Midbrain (tissue), 1 donor: ENCODE results near the gene TCIRG1.

Experiments used
- DNase-seq: peaks from one replicate; lab custom pipeline; 2025; lab: John Stamatoyannopoulos, UW

The TCIRG1 gene

DNA sequence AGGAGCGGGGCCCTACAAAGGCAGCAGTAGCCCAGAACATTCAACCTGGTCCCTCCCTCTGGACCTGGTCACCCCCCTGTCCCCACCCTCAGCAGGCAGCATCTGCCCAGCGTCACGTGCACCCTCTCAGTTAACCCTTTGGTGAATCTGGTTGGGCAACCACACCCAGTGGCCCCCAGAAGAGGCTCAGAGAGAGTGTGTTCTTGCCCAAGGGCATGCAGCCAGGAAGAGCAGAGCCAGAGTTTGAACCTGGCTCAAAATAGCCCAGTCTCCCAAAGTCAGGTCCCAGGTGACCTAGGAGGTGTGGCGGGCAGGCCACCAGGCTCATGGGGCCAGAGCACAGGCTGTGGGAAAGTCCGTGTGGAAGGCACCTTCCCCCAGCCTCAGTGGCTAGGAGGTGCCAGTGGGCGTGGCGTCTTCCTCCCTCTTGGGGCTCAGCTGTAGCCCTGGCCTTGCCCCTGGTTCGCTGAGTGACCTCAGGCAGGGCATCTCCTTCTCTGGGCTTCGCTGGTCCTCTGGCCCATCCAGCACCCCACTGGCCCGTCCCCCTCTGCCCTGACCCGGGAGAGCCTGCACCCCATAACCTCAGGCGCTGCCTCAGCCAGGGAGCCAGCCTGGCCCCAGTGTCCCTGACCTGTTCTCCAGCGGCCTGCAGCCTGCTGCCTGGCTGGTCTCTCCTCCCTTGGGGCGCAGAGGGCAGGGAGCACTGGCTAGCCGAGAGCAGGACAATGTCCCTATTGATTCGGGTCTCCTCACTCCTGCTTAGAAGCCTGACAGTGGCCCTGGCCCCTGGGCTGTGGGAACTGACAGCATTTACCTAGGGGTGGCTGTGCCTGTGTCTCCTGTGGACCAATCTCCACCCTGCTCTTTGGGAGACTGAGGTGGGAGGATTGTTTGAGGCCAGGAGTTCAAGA lies 21.7 kb upstream of the TCIRG1 start:
- DNase-seq = no peak

- DNase-seq = no peak
These were observed 20.7 kb upstream of the TCIRG1 start for GRCh38 chr11:68017980-68018729.

DNA sequence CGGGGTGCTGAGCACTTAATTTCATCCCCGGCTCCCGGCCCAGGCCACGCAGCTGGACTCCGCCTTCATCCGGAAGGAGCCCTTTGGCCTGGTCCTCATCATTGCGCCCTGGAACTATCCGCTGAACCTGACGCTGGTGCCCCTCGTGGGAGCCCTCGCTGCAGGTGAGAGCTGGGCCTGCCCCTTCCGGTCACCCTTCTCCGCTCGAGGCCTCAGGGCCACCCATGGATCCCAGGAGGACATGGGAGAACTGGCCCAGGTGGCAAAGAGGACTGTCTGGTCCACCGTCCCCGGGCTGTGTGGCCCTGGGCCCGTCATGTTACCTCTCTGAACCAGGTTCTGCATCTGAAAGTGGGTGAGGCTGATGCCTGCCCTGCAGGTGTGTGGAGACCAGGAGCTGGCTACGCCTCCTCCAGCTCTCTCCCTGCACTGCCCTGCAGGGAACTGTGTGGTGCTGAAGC lies 20.1 kb upstream of the TCIRG1 start:
- DNase-seq = no peak

DNA sequence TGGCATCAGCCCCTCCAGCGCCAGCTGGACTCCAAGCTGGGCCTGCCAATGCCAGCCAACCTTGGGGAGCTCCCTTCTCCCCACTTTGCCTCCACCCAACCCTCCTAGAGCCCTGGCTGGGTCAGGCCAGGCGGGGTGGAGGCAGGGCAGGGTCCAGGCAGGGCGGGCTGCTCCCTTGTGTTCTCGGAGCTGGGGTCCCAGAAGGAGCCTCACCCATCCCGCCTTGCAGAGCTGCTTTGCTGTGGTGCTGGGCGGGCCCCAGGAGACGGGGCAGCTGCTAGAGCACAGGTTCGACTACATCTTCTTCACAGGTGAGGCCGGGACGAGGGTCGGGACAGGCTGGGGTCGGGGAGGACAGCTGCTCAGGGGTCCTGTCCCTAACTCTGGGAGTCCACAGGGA lies 19.3 kb upstream of the TCIRG1 start:
- DNase-seq = no peak

- no peak for DNase-seq
These were observed 18.2 kb upstream of the TCIRG1 start for GRCh38 chr11:68020575-68020974.

DNA sequence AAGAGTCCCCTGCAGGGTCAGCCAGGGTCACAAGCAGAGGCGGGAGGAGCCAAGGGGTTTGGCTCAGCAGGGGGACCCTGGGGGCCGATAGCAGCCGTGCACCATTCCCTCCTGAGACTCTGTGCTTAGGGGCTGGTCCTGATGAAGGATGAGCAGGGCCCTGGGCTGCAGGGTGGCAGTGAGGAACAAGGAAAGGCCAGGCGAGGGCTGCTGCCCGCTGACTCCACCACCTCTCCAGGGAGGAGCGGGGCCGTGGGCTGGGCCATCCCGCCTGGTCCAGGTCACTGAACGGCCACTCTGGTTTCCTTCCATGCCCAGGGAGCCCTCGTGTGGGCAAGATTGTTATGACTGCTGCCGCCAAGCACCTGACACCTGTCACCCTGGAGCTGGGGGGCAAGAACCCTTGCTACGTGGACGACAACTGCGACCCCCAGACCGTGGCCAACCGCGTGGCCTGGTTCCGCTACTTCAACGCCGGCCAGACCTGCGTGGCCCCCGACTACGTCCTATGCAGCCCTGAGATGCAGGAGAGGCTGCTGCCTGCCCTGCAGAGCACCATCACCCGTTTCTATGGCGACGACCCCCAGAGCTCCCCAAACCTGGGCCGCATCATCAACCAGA lies 17.5 kb upstream of the TCIRG1 start:
- no peak for DNase-seq

- DNase-seq = no peak
These were observed 16.3 kb upstream of the TCIRG1 start for GRCh38 chr11:68022531-68022930.

- no peak for DNase-seq
These were observed 14.3 kb upstream of the TCIRG1 start for GRCh38 chr11:68024508-68024907.

DNA sequence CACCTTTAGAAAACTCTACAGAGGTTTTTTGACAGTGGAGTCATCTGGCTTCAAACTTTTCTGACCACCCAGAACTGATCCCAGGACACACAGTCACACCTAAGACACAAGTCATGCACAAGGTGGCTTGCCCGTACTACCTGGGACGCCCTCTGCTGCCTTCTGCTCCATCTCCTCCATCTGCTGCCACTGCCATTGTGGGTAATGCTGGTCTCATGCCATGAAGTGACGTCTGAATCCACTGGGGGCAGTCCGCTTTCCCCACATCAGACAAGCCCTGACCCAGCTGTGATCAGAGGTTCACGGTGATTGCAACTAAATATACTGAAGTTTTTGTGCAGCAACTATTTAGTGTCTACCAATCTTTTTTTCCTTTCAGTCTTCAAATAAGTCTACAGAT lies 13.8 kb upstream of the TCIRG1 start:
- no peak for DNase-seq

DNA sequence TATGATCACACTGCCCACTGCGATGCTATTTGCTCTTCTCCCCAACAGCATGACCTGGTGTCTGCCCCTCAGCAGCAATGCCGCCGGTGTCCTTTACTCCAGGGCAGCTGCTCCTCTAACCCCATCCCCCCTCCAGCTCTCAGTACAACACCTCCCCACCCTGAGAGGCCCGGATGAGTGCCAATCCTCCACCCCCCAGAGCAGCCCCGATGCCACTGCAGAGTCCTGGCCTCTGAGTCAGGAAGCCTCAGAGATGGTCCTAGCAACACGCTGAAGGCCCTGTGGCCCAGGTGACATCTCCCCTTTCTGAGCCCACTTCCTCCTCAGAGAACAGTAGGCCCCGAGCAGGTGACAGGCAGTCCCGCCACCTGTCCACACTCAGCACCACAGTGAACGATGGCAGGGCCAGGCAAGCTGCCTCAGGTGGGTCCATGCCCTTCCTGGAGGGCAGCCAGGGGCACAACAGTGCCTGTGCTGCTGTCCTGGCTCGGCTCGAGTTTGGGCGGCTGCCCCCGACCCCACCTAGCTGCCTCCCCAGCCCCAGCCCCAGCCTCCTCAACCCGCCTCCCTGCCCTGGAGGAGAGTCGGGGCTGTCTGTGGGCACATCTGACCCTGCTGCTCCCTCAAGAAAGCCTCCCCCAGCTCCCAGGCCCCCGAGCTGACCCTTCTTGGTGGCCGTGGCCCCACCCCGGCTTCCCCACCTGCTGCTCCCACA lies 12.3 kb upstream of the TCIRG1 start:
- DNase-seq = no peak

- DNase-seq = no peak
These were observed 11.2 kb upstream of the TCIRG1 start for GRCh38 chr11:68027667-68028066.

- no peak for DNase-seq
These were observed 9.9 kb upstream of the TCIRG1 start for GRCh38 chr11:68028802-68029545.

DNA sequence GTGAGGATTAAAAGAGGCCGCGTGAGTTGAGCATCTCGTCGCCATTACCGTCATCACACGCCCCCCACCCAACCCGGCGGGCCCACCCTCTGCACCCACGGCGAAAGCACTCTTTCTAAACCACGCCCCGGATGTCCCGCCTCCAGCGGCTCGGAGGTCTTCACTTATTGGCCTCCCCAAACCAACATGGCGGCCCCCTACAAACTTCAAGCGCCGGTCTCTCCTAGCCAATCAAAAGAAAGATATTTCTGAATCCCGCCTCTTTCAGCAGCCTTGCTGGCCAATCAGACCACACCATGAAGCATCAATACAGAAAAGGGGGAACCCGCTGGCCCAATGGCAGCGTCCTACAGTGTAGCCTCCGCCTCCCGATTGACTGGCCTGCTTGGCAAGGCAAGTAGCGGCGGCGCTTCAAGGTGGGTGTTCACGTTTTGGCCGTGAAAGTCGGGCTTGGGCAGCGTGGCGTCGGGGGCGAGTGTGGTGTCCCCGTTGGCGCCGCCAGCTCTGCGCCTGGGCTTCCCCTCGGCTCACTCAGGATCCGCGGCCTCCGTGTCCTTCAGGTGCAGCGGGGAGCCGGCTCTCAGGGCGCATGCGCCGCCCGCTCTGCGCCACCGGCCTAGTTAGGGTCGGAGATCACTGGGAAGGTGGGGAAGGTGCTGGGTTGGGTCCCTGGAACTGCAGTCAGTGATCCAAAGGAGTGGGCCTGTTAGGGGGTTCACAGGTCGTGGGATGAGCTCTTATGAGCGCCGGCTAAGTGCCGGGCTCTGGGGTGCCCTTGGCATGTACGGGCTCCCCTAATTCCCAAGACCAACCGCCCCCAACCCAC lies 8.3 kb upstream of the TCIRG1 start, which contains the start of gene NDUFS8:
Gene NDUFS8, plus strand, starts transcription at position 364 of the 826 bp plus-strand sequence. CDS start 1,471 bp downstream, outside the sequence.
- DNase-seq = peak; percentile 99

DNA sequence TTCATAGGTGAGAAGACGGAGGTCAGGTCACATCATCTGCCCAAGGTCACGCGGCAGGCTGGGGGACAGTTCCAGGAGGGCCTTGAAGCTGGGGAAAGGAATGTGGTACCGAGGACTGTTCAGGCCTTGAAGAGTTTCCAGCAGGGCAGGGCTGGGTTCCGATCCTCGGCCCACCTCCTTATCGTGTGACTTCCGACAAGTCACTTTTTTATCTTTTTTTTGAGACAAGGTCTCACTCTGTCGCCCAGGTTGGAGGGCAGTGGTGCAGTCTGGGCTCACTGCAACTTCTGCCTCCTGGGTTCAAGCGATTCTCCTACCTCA lies 7.7 kb upstream of the TCIRG1 start:
- DNase-seq = no peak

DNA sequence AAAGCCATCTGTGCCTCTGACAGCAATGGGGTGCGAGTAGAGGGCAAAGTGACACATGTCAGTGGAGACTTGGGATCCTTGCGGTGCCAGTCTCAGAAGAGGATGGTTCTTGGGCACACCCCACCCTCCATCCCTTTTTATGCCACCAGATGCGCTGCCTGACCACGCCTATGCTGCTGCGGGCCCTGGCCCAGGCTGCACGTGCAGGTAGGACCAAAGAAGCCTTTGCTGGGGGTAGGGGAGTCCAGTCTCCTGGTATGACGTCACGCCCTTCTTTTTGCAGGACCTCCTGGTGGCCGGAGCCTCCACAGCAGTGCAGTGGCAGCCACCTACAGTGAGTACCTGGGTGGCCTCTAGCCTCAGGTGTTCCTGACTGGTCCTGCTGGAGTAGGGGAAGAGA lies 6.8 kb upstream of the TCIRG1 start:
- no peak for DNase-seq

- no peak for DNase-seq
These were observed 5.7 kb upstream of the TCIRG1 start for GRCh38 chr11:68032997-68033707.

GRCh38 chr11:68033708-68034045 lies 5.1 kb upstream of the TCIRG1 start:
- no peak for DNase-seq

- DNase-seq = no peak
These were observed 3.5 kb upstream of the TCIRG1 start for GRCh38 chr11:68035266-68035876.

- no peak for DNase-seq
These were observed 2.6 kb upstream of the TCIRG1 start for GRCh38 chr11:68036141-68036716.
